ENCODE results near the gene PRKD2.

The PRKD2 gene

DNA sequence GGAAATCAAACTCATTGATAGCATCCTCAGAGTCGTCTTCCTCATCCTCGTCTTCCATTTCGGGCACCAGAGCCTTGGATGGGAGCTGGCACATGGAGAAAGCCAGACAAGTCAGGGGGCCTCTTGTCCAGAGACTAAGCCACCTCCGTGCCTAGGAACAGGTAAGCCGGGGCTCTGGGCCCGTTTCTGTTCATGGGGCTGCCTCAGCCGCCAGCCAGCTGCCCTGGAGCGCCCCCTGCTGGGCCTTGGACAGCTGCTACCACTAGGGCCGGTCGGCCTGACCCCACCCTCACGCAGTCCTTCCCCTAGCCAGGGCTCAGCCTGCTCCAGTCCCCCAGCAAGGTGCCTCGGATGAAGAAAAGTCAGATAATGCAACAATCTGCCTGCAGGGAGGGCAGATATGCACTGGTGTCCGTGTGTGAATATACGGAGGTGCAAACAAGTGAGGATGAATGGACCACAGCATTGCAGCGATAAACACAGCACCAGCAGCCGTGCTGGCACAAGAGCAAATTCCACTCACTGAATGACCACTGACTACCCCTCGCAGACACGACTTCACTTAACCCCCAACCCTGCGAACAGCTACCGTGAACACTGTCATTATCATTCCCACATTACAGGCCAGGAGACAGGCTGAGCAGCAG is 11.9 kb upstream of the PRKD2 start:
- peak; percentile 68 for DNase-seq (ENCODE audit: low read depth)
- TF ChIP-seq CTCF (IDR thresholded peaks at IDR 0.05; ENCODE audit: insufficient read depth, low read depth, low read length, missing control alignments) = peak; percentile 88
- no peak overlapping the region for H3K4me3 ChIP-seq (ENCODE audit: low read length)

- TF ChIP-seq CTCF (IDR thresholded peaks at IDR 0.05; ENCODE audit: insufficient read depth, low read depth, low read length, missing control alignments) = no peak
- no peak for DNase-seq (ENCODE audit: low read depth)
- no peak overlapping the region for H3K4me3 ChIP-seq (ENCODE audit: low read length)
These were observed 11.3 kb upstream of the PRKD2 start for GRCh38 chr19:46728208-46728607.

- DNase-seq (ENCODE audit: low read depth) = no peak
- no peak for TF ChIP-seq CTCF (IDR thresholded peaks at IDR 0.05; ENCODE audit: insufficient read depth, low read depth, low read length, missing control alignments)
- no peak overlapping the region for H3K4me3 ChIP-seq (ENCODE audit: low read length)
These were observed 10.8 kb upstream of the PRKD2 start for GRCh38 chr19:46727757-46728156.

GRCh38 chr19:46726971-46727501 is 10.1 kb upstream of the PRKD2 start:
- TF ChIP-seq CTCF (IDR thresholded peaks at IDR 0.05; ENCODE audit: insufficient read depth, low read depth, low read length, missing control alignments) = no peak
- no peak for DNase-seq (ENCODE audit: low read depth)
- H3K4me3 ChIP-seq (ENCODE audit: low read length) = no peak overlapping the region

DNA sequence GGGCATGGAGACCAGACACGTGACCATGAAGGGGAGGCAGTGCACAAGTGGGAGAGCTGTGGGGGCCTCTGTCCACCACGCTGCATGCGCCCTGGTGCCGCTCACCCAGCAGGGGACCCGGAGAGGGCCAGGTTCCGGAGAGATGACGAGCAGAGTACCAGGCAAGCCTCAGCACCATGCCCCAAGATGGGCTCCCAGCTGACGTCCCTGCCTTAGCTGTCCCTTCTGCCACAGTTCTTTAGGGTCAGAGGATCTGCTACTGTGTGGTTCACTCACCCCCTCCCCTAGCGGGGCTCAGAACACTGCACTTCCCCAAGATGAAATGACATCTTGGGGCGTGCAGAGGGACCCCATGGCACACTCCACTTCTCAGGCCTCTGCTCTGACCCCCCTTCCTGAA is 9.6 kb upstream of the PRKD2 start:
- no peak for DNase-seq (ENCODE audit: low read depth)
- no peak for TF ChIP-seq CTCF (IDR thresholded peaks at IDR 0.05; ENCODE audit: insufficient read depth, low read depth, low read length, missing control alignments)
- H3K4me3 ChIP-seq (ENCODE audit: low read length) = no peak overlapping the region

- no peak for TF ChIP-seq CTCF (IDR thresholded peaks at IDR 0.05; ENCODE audit: insufficient read depth, low read depth, low read length, missing control alignments)
- DNase-seq (ENCODE audit: low read depth) = no peak
- no peak overlapping the region for H3K4me3 ChIP-seq (ENCODE audit: low read length)
These were observed 9.0 kb upstream of the PRKD2 start for GRCh38 chr19:46725859-46726393.

All from epithelial cell of esophagus (primary cell).